Sigmoid colon (tissue), 7 donors: ENCODE measurements around the gene OGFOD1. TPM values are rescaled to one million over a fixed set of nuclear protein-coding genes. Genes with fewer than 3 reads are reported as not detected.
A peak's percentile ranks its signal among the peaks of the same experiment; 100 is the strongest.

ENCODE experiments used
- DNase-seq: peaks from one replicate; pipeline ENCODE4 v3.0.0-alpha.2; 2019
- H3K27ac ChIP-seq, 4 donors: fragments of 200-600 bp; sonication (generic); one replicate each; pipeline ENCODE4 v1.5.1; 2016 to 2019; ENCODE audit warnings: mild to moderate bottlenecking in 1 of 4
- H3K27me3 ChIP-seq, 3 donors: fragments of 200-600 bp; sonication (generic); one replicate each; pipeline ENCODE4 v1.5.1; 2019; ENCODE audit warnings: mild to moderate bottlenecking in 1 of 3
- H3K36me3 ChIP-seq, 4 donors: fragments of 200-600 bp; sonication (generic); one replicate each; pipeline ENCODE4 v1.5.1; 2016 to 2019
- H3K4me1 ChIP-seq, 4 donors: fragments of 200-600 bp; sonication (generic); one replicate each; pipeline ENCODE4 v1.5.1; 2017 to 2019
- H3K4me3 ChIP-seq, 4 donors: fragments of 200-600 bp; sonication (generic); one replicate each; pipeline ENCODE4 v1.5.1; 2017 to 2019; ENCODE audit warnings: mild to moderate bottlenecking in 2 of 4, moderate library complexity in 1 of 4
- H3K9me3 ChIP-seq, 4 donors: fragments of 200-600 bp in 3 of 4; sonication (generic) in 3 of 4; one replicate each; pipeline versions ENCODE4 v1.5.1 to v1.6.1; 2013 to 2019
- CTCF ChIP-seq, 4 experiments: fragments of 450-650 bp in 3 of 4; fragments of 200-600 bp in 1 of 4; IDR thresholded peaks; one replicate each; pipeline ENCODE4 v1.5.1; 2016 to 2019; ENCODE audit warnings: antibody characterized with exemption in 4 of 4, mild to moderate bottlenecking in 3 of 4, moderate library complexity in 2 of 4
- EP300 ChIP-seq, 4 donors: sonication (generic); formaldehyde crosslinking; IDR thresholded peaks; one replicate each; pipeline ENCODE4 v1.6.1; 2017; ENCODE audit warnings: antibody characterized with exemption in 4 of 4
- POLR2A ChIP-seq, 2 donors: fragments of 450-650 bp; IDR thresholded peaks; one replicate each; pipeline ENCODE4 v1.6.1; 2016; ENCODE audit warnings: antibody characterized with exemption in 2 of 2, mild to moderate bottlenecking in 2 of 2, moderate library complexity in 2 of 2
- POLR2AphosphoS5 ChIP-seq, 4 donors: sonication (generic); formaldehyde crosslinking; IDR thresholded peaks; one replicate each; pipeline ENCODE4 v1.6.1; 2017; ENCODE audit warnings: antibody characterized with exemption in 4 of 4
- WGBS, 2 donors: extraction: QIAGEN DNeasy Blood & Tissue Kit; methylation state at CpG; one replicate each; pipeline ENCODE4 v1.1.7; 2013; 5-methylcytosine and 5-hydroxymethylcytosine counted together
- intact Hi-C: fragments of 100-400 bp; cut with DNase I; formaldehyde crosslinking; loops from one replicate; pipeline ENCODE4 v1.15.1; 2023
- polyA plus RNA-seq, 3 donors: library from polyadenylated mRNA; stranded (reverse); fragments of 200-250 nt; gene quantifications; one replicate each; pipeline ENCODE4 v1.2.3, GENCODE V29; 2013
- total RNA-seq, 4 donors: library from RNA; depleted of rRNA; stranded (reverse); fragments of >200 nt; gene quantifications; one replicate each; pipeline ENCODE4 v1.1.0, GENCODE V29; 2016
- donor health status: healthy with polysubstance abuse.
- donor health status: Bipolar disorder and iron deficiency.
- donor health status: healthy.

The OGFOD1 gene
- total and polyA plus RNA-seq, 7 donors: 6.6 to 34.1 (median 15.8) TPM

GRCh38 chr16:56421313-56421712, 30.0 kb upstream of the OGFOD1 start:
- Histone ChIP-seq H3K4me1 (peaks cover 0 to 56% (median 34%) of the 10 kb centered on the region in 4 donors), H3K27ac (no peak overlapping the region), H3K27me3 (no peaks in the 10 kb centered on the region), H3K36me3 (no peaks in the 10 kb centered on the region), H3K4me3 (no peak overlapping the region), H3K9me3 (no peaks in the 10 kb centered on the region)
- intact Hi-C loops: loop anchor here (10.0 kb wide), 1 partner anchor 183 kb away; the partner anchor contains the start of gene MT2A
- TF ChIP-seq POLR2A (IDR thresholded peaks at IDR 0.05) (no peak), POLR2AphosphoS5 (IDR thresholded peaks at IDR 0.05) (no peak), CTCF (IDR thresholded peaks at IDR 0.05) (no peak), EP300 (IDR thresholded peaks at IDR 0.05) (no peak)
- DNase-seq: no peak
- WGBS, 2 donors: 57 to 82% methylated on average over 2 of the region's 2 CpGs

- intact Hi-C loops: loop anchor here (10.0 kb wide), 1 partner anchor 183 kb away; the partner anchor contains the start of gene MT2A
These were observed 29.2 kb upstream of the OGFOD1 start for GRCh38 chr16:56421976-56422669.

GRCh38 chr16:56422896-56423441, 28.4 kb upstream of the OGFOD1 start:
- TF ChIP-seq CTCF (IDR thresholded peaks at IDR 0.05) (no peak), POLR2AphosphoS5 (IDR thresholded peaks at IDR 0.05) (no peak), EP300 (IDR thresholded peaks at IDR 0.05) (no peak), POLR2A (IDR thresholded peaks at IDR 0.05) (no peak)
- Histone ChIP-seq H3K27me3 (no peaks in the 10 kb centered on the region), H3K4me1 (peaks cover 0 to 56% (median 34%) of the 10 kb centered on the region in 4 donors), H3K36me3 (no peaks in the 10 kb centered on the region), H3K27ac (no peak overlapping the region), H3K9me3 (no peaks in the 10 kb centered on the region), H3K4me3 (no peak overlapping the region)
- WGBS, 2 donors: 82 to 84% methylated on average over 4 of the region's 4 CpGs
- intact Hi-C loops: loop anchor here (10.0 kb wide), 1 partner anchor 182 kb away; the partner anchor contains the start of gene MT2A
- DNase-seq: no peak

More at GRCh38 chr16:56421976-56422669, 29.2 kb upstream of the OGFOD1 start:
- H3K27me3 ChIP-seq: no peaks in the 10 kb centered on the region
- no peaks in the 10 kb centered on the region for H3K9me3 ChIP-seq
- H3K36me3 ChIP-seq: no peaks in the 10 kb centered on the region
- H3K27ac ChIP-seq: no peak overlapping the region
- TF ChIP-seq POLR2AphosphoS5 (IDR thresholded peaks at IDR 0.05) (no peak), CTCF (IDR thresholded peaks at IDR 0.05) (no peak), POLR2A (IDR thresholded peaks at IDR 0.05) (no peak), EP300 (IDR thresholded peaks at IDR 0.05) (no peak)
- 90 to 95% methylated on average over 5 of the region's 5 CpGs for WGBS, 2 donors
- H3K4me1 ChIP-seq: peaks cover 0 to 56% (median 34%) of the 10 kb centered on the region in 4 donors
- no peak for DNase-seq
- H3K4me3 ChIP-seq: no peak overlapping the region

- intact Hi-C loops: loop anchor here (2.0 to 10.0 kb wide), 2 partner anchors 27 to 181 kb away; partner anchors contain the start of genes MT2A, NUDT21 and OGFOD1
- H3K27ac ChIP-seq: peak overlapping the region; percentile 89 to 97 (median 92)
- peak overlapping the region; percentile 83 to 98 (median 88) for H3K4me3 ChIP-seq
- DNase-seq: no peak
- H3K9me3 ChIP-seq: no peaks in the 10 kb centered on the region
- peaks cover 0 to 56% (median 34%) of the 10 kb centered on the region in 4 donors for H3K4me1 ChIP-seq
- 14 to 23% methylated on average over 7 of the region's 7 CpGs for WGBS, 2 donors
- H3K27me3 ChIP-seq: no peaks in the 10 kb centered on the region
- TF ChIP-seq POLR2AphosphoS5 (IDR thresholded peaks at IDR 0.05) (no peak), EP300 (IDR thresholded peaks at IDR 0.05) (no peak), CTCF (IDR thresholded peaks at IDR 0.05) (no peak), POLR2A (IDR thresholded peaks at IDR 0.05) (no peak)
- no peaks in the 10 kb centered on the region for H3K36me3 ChIP-seq
These were observed 27.6 kb upstream of the OGFOD1 start for GRCh38 chr16:56423584-56424403.
